Esophagus muscularis mucosa (tissue), 4 donors: ENCODE measurements around the gene MIGA2.

ENCODE experiments used
- CTCF ChIP-seq, 3 experiments: fragments of 200-600 bp in 2 of 3; fragments of 450-650 bp in 1 of 3; sonication (generic) in 2 of 3; IDR thresholded peaks; one replicate each; pipeline ENCODE4 v1.5.1; 2017 to 2019; ENCODE audit warnings: antibody characterized with exemption in 3 of 3, mild to moderate bottlenecking in 2 of 3, moderate library complexity in 1 of 3
- EP300 ChIP-seq: sonication (generic); formaldehyde crosslinking; IDR thresholded peaks from one replicate; pipeline ENCODE4 v1.6.1; 2017; ENCODE audit warnings: antibody characterized with exemption
- POLR2A ChIP-seq: fragments of 450-650 bp; IDR thresholded peaks from one replicate; pipeline ENCODE4 v1.6.1; 2017; ENCODE audit warnings: antibody characterized with exemption, moderate library complexity, mild to moderate bottlenecking, low read depth

DNA sequence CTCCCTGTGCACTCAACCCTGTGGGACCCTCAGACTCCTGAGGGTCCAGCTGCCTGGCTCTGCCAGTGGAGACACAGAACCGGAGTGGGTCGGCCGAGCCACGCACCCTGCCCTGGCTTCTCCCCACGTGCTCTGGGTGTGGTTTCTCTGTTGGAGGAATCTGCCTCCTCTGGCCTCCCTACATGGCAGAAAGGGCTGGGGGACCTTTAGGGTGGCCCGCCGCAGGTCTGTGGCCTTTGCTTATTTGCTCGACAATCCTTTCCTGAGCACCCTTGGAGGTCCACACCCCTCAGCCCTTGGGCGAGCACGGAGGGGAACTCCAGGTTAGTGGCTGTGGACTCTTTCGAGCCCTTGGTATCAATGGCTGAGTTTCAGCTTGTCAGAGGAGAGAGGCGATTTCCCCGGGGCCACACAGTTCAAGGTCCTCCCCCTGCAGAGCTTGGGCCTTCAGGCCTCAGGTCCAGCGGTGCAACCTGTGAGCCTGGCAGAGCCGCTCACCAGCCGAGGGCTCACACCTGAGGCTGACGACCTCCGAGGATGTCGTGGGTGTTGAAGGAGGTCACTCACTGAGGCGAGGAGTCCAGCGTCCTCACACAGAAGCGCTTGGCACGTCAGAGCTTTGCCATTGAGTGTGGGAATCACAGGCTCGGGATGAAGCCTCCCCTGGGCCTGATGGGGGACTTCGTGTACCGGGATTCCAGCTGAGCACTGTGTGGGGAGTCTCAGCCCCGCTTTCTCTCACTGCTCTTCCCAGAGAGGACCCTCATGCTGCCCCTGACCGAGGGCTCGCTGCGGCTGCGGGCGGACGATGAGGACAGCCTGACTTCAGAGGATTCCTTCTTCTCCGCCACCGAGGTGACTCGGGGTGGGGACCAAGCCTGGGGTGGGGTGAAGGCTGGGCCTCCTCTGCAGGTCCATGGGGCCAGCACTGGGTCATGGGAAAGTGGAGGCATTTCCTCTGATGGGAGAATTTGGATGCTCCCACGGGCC lies 23.7 kb downstream of the MIGA2 start:
- no peak for TF ChIP-seq CTCF (IDR thresholded peaks at IDR 0.05)
- TF ChIP-seq EP300: no peak
- no peak for TF ChIP-seq POLR2A
